ENCODE measurements around the gene IGF2. TPM values are rescaled to one million over a fixed set of nuclear protein-coding genes. Genes with fewer than 3 reads are reported as not detected.

IGF2 gene
- polyA plus RNA-seq, 1 experiment, result 20.3 TPM

- CTCF ChIA-PET, result interaction anchor here (0.6 to 5.8 kb wide), 5 partner anchors 12 to 709 kb away, joined by 3 to 36 read pairs (median 3); no protein-coding TSS in a partner anchor
- TF ChIP-seq CTCF (IDR thresholded peaks at IDR 0.05; ENCODE audit: insufficient read depth, low read depth, low read length), result no peak
- POLR2A ChIA-PET, result no interaction called here
- no peaks in the 10 kb centered on the region; the same call in 1 of the 2 replicates for H3K27me3 ChIP-seq (ENCODE audit: control insufficient read depth, insufficient read depth, low read length)
- no peak overlapping the region for H3K4me3 ChIP-seq (ENCODE audit: low read depth, low read length)
- DNase-seq (ENCODE audit: low read depth), result no peak
- no peaks in the 10 kb centered on the region for H3K36me3 ChIP-seq (ENCODE audit: control insufficient read depth, insufficient read depth, low read length)
Measured at GRCh38 chr11:2182692-2183474, 43.7 kb upstream of the IGF2 start.

- no peaks in the 10 kb centered on the region; the same call in 1 of the 2 replicates for H3K27me3 ChIP-seq (ENCODE audit: control insufficient read depth, insufficient read depth, low read length)
- DNase-seq (ENCODE audit: low read depth), result no peak
- H3K4me3 ChIP-seq (ENCODE audit: low read depth, low read length), result no peak overlapping the region
- TF ChIP-seq CTCF (IDR thresholded peaks at IDR 0.05; ENCODE audit: insufficient read depth, low read depth, low read length), result no peak
- no peaks in the 10 kb centered on the region for H3K36me3 ChIP-seq (ENCODE audit: control insufficient read depth, insufficient read depth, low read length)
- POLR2A ChIA-PET, result no interaction called here
- CTCF ChIA-PET, result interaction anchor here (0.7 to 5.8 kb wide), 3 partner anchors 238 to 710 kb away, joined by 3 to 36 read pairs (median 3); no protein-coding TSS in a partner anchor
Measured at GRCh38 chr11:2182075-2182474, 42.9 kb upstream of the IGF2 start.

GRCh38 chr11:2180789-2181370 is 41.7 kb upstream of the IGF2 start:
- Histone ChIP-seq H3K27me3 (ENCODE audit: control insufficient read depth, insufficient read depth, low read length) (no peaks in the 10 kb centered on the region; the same call in 1 of the 2 replicates), H3K36me3 (ENCODE audit: control insufficient read depth, insufficient read depth, low read length) (no peaks in the 10 kb centered on the region), H3K4me3 (ENCODE audit: low read depth, low read length) (no peak overlapping the region)
- TF ChIP-seq CTCF (IDR thresholded peaks at IDR 0.05; ENCODE audit: insufficient read depth, low read depth, low read length), result no peak
- ChIA-PET CTCF (interaction anchor here (0.6 kb wide), 1 partner anchor 240 kb away, joined by 3 read pairs; no protein-coding TSS in a partner anchor), POLR2A (no interaction called here)
- DNase-seq (ENCODE audit: low read depth), result no peak

- H3K27me3 ChIP-seq (ENCODE audit: control insufficient read depth, insufficient read depth, low read length), result no peaks in the 10 kb centered on the region; the same call in 1 of the 2 replicates
- H3K4me3 ChIP-seq (ENCODE audit: low read depth, low read length), result no peak overlapping the region
- POLR2A ChIA-PET, result no interaction called here
- no peaks in the 10 kb centered on the region for H3K36me3 ChIP-seq (ENCODE audit: control insufficient read depth, insufficient read depth, low read length)
- DNase-seq (ENCODE audit: low read depth), result no peak
- CTCF ChIA-PET, result interaction anchor here (0.6 kb wide), 1 partner anchor 240 kb away, joined by 3 read pairs; no protein-coding TSS in a partner anchor
- TF ChIP-seq CTCF (IDR thresholded peaks at IDR 0.05; ENCODE audit: insufficient read depth, low read depth, low read length), result no peak
Measured at GRCh38 chr11:2180347-2180746, 41.2 kb upstream of the IGF2 start.

GRCh38 chr11:2179516-2179915 is 40.3 kb upstream of the IGF2 start:
- CTCF ChIA-PET, result interaction anchor here (1.6 kb wide), 1 partner anchor 241 kb away, joined by 9 read pairs; no protein-coding TSS in a partner anchor
- no peak for DNase-seq (ENCODE audit: low read depth)
- POLR2A ChIA-PET, result no interaction called here
- TF ChIP-seq CTCF (IDR thresholded peaks at IDR 0.05; ENCODE audit: insufficient read depth, low read depth, low read length), result no peak
- Histone ChIP-seq H3K36me3 (ENCODE audit: control insufficient read depth, insufficient read depth, low read length) (no peaks in the 10 kb centered on the region), H3K4me3 (ENCODE audit: low read depth, low read length) (no peak overlapping the region), H3K27me3 (ENCODE audit: control insufficient read depth, insufficient read depth, low read length) (no peaks in the 10 kb centered on the region)
